Breast epithelium (tissue), 3 donors: ENCODE measurements around the gene RAMAC.

Experiments
- CTCF ChIP-seq, 3 donors: fragments of 450-650 bp; IDR thresholded peaks; one replicate each; pipeline ENCODE4 v1.5.1; 2016 to 2017; ENCODE audit warnings: antibody characterized with exemption in 3 of 3, mild to moderate bottlenecking in 3 of 3, moderate library complexity in 3 of 3
- POLR2A ChIP-seq: fragments of 450-650 bp; IDR thresholded peaks from one replicate; pipeline ENCODE4 v1.6.1; 2016; ENCODE audit warnings: antibody characterized with exemption, mild to moderate bottlenecking, moderate library complexity

DNA sequence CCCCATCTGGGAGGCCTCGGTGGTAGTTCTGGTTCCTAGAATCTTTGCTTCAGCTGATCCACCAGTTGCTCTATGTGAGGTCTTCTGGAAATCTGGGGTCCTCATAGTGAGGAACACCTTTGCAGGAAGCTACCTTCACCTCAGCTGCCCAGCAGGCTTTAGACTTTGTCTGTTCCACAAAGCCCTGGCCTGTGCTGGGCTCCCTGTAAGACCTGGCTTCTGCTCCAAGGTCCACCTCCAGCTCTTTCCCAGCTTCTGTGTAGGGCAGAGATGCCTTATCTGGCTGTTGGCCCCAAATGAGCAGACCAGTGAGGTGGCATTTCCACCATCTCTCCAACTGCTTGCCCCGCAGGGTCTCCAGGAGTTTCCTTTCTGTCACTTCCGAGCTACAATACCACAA, 25.2 kb upstream of the RAMAC start:
- no peak for TF ChIP-seq POLR2A
- no peak for TF ChIP-seq CTCF (IDR thresholded peaks at IDR 0.05)
